GM12878 (cell line): ENCODE data around the gene FMNL2.

Experiments used
- KDM1A ChIP-seq: fragments of 200-600 bp; sonication (generic); IDR thresholded peaks from 2 replicates; pipeline ENCODE4 v1.6.1; 2016; ENCODE audit warnings: borderline replicate concordance
- TF ChIP-seq, protein P1 (sequence below), 3 experiments: IDR thresholded peaks in 2 of 3; conservative IDR thresholded peaks in 1 of 3; 2 replicates each; pipeline ENCODE4 v1.5.1; 2011; ENCODE audit warnings: low read depth in 3 of 3, low read length in 3 of 3, mild to moderate bottlenecking in 3 of 3, control low read depth in 2 of 3, moderate library complexity in 2 of 3, inconsistent platforms in 1 of 3, mixed read lengths in 1 of 3; ENCODE audit not compliant: control insufficient read depth in 2 of 3, insufficient read depth in 1 of 3; ENCODE audit errors: extremely low read depth in 1 of 3

DNA sequence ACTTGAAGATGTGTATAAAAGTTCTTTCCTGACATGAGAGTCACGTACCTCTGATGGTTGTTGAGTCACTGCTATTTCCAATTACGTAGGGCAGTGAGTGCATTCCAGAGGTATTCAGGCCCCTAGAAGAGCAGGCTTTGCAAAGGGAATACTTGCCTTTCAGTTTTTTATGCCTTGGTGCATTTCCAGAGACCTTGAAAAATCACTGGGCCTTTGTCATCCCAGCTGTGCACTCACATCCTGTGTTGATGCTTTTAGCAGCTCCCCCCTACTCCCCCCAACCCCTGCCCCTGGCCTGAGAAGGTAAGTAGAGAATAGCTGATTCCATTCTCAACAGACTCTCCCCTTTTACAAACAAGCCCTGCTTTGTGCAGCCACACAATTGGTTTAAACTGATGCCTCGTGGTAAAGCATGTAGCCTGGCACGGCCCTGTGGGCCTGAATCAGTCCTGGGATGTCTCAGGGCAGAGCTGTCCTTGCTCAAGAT, 208.1 kb downstream of the FMNL2 start:
- TF ChIP-seq, protein P1, sequence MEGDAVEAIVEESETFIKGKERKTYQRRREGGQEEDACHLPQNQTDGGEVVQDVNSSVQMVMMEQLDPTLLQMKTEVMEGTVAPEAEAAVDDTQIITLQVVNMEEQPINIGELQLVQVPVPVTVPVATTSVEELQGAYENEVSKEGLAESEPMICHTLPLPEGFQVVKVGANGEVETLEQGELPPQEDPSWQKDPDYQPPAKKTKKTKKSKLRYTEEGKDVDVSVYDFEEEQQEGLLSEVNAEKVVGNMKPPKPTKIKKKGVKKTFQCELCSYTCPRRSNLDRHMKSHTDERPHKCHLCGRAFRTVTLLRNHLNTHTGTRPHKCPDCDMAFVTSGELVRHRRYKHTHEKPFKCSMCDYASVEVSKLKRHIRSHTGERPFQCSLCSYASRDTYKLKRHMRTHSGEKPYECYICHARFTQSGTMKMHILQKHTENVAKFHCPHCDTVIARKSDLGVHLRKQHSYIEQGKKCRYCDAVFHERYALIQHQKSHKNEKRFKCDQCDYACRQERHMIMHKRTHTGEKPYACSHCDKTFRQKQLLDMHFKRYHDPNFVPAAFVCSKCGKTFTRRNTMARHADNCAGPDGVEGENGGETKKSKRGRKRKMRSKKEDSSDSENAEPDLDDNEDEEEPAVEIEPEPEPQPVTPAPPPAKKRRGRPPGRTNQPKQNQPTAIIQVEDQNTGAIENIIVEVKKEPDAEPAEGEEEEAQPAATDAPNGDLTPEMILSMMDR (IDR thresholded peaks at IDR 0.05 in 2 of 3, conservative IDR thresholded peaks at IDR 0.05 in 1 of 3; ENCODE audit: control insufficient read depth in 2 of 3, extremely low read depth in 1 of 3, insufficient read depth in 1 of 3, low read depth in 3 of 3, low read length in 3 of 3) = no peak
- no peak for TF ChIP-seq KDM1A
